Limb (tissue), 2 donors: ENCODE results near the gene CABP4.

Experiments used
- DNase-seq, 2 donors: peaks; one replicate each; pipeline ENCODE4 v3.0.0-alpha.2; 2016; ENCODE audit errors: extremely low spot score in 2 of 2

CABP4 gene

GRCh38 chr11:67510023-67510345 lies 54.8 kb downstream of the CABP4 start:
- DNase-seq: no peak
